ENCODE measurements around the gene HSPB7. TPM values are rescaled to one million over a fixed set of nuclear protein-coding genes. Genes with fewer than 3 reads are reported as not detected.
A peak's percentile ranks its signal among the peaks of the same experiment; 100 is the strongest.
"Not testable (repeated sequence)": the region's sequence is repeated elsewhere in the genome, so short reads cannot be mapped to it uniquely, and the experiment has no call there.

The HSPB7 gene
- not detected for total RNA-seq

- H3K27ac Mint-ChIP-seq: no peak within 1 kb of the TSS
- ATAC-seq (no peak), DNase-seq (no peak)
- CTCF ChIA-PET: interaction anchor here (1.0 to 1.5 kb wide), 2 partner anchors 8 to 14 kb away, joined by 3 read pairs; no protein-coding TSS in a partner anchor
- no peaks in the 10 kb centered on the region for H3K9me3 Mint-ChIP-seq (ENCODE audit: low read depth)
- peaks cover 15% of the 10 kb centered on the region for H3K27me3 Mint-ChIP-seq
- H3K4me1 Mint-ChIP-seq: no peaks in the 10 kb centered on the region
- H3K36me3 Mint-ChIP-seq: no peaks in the 10 kb centered on the region
- H3K4me3 Mint-ChIP-seq: no peak within 1 kb of the TSS
Measured at GRCh38 chr1:16017461-16018303, at the start of gene HSPB7. TSS of gene HSPB7 (minus strand) at chr1:16018043. CDS start at chr1:16017963, 80 bp downstream.

DNA sequence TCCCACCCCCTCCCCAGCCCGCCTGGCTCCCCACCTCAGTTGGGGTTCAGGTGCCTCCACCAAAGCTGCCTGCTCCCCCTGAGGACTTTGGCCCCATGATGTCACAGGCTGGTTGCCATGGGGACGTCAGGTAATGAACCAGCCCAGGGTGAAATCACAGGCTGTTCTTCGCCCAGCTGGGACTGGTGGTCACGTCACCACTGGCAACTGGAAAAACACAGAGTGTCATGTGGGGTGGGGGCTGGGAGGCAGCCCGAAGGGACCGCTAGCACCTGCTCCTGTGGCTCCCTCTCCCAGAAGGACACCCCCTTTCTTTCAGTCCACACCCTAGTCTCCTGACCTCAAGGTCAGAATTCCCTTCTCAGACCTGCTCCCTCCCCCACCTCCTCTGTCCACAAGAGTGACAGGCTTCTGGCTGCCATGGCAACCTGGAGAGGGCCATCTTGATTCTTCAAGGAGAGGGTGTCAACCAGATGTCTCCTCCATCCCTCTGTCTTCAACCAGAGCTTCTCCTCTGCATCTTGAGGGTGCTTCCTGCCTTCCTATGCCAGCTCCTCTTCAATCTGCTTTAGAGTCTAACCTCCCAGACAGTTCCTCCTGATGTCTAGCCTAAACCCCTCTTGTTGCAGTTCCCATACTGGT is 49.4 kb upstream of the HSPB7 start:
- no peaks in the 10 kb centered on the region for H3K36me3 Mint-ChIP-seq
- H3K27ac Mint-ChIP-seq: no peak overlapping the region
- H3K9me3 Mint-ChIP-seq (ENCODE audit: low read depth): no peaks in the 10 kb centered on the region
- CTCF ChIA-PET: interaction anchor here (1.4 to 8.5 kb wide), 3 partner anchors 11 to 58 kb away, joined by 3 to 99 read pairs (median 5); no protein-coding TSS in a partner anchor
- no peak overlapping the region for H3K4me3 Mint-ChIP-seq
- DNase-seq (peak; percentile 57), ATAC-seq (peak; percentile 22)
- H3K27me3 Mint-ChIP-seq: peaks cover 29% of the 10 kb centered on the region
- H3K4me1 Mint-ChIP-seq: peaks cover 71% of the 10 kb centered on the region

GRCh38 chr1:16066245-16066644 is 48.4 kb upstream of the HSPB7 start:
- H3K27me3 Mint-ChIP-seq: peaks cover 21% of the 10 kb centered on the region
- ATAC-seq (no peak), DNase-seq (no peak)
- peaks cover 67% of the 10 kb centered on the region for H3K4me1 Mint-ChIP-seq
- H3K4me3 Mint-ChIP-seq: no peak overlapping the region
- no peaks in the 10 kb centered on the region for H3K36me3 Mint-ChIP-seq
- no peak overlapping the region for H3K27ac Mint-ChIP-seq
- no peaks in the 10 kb centered on the region for H3K9me3 Mint-ChIP-seq (ENCODE audit: low read depth)
- CTCF ChIA-PET: interaction anchor here (0.7 to 8.5 kb wide), 3 partner anchors 11 to 275 kb away, joined by 3 to 99 read pairs (median 16); no protein-coding TSS in a partner anchor

GRCh38 chr1:16065269-16065576 is 47.4 kb upstream of the HSPB7 start:
- peaks cover 58% of the 10 kb centered on the region for H3K4me1 Mint-ChIP-seq
- H3K4me3 Mint-ChIP-seq: no peak overlapping the region
- peaks cover 20% of the 10 kb centered on the region for H3K27me3 Mint-ChIP-seq
- CTCF ChIA-PET: interaction anchor here (1.2 to 2.9 kb wide), 5 partner anchors 8 to 17 kb away, joined by 4 to 16 read pairs (median 15); partner anchors contain the start of gene FAM131C
- ATAC-seq: no peak
- no peaks in the 10 kb centered on the region for H3K9me3 Mint-ChIP-seq (ENCODE audit: low read depth)
- H3K27ac Mint-ChIP-seq: peak overlapping the region; percentile 78
- no peaks in the 10 kb centered on the region for H3K36me3 Mint-ChIP-seq
- DNase-seq: no peak

DNA sequence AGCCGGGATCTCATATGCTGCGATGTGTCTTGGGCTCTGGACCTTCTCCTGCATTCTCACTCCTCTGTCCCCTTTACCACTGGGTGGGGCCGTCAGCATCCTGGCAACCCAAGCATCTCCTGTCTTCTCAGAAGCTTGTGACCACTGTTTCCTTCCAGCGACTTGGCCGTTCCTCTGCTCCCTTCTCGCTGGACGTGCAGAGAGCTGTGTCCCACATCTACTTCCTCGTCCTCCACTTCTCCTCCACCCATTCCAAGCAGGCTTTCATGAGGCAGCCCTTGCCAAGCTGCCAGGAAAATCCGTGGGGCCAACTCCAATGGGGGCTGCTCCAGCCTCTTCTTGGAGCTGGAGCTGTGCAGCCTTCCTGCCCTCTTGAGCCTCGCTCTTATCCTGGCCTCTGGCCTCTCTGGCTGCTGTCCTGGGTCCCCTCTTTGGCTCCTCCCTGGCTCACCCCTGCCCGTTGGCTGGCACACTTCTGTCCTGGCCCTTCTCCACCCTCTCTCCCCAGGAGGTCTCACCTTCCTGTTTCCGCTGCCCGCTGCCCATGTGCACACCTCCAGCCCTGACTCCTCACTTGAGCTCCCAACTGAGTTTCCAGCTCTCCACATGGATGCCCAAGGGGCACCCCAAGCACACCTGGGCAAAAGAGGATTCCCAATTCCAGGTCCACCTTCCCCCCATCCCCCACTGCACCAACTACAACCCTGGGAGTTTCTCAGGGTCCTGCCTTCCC is 46.9 kb upstream of the HSPB7 start:
- Mint-ChIP-seq H3K4me3 (peak overlapping the region; percentile 52), H3K36me3 (no peaks in the 10 kb centered on the region), H3K27me3 (peaks cover 20% of the 10 kb centered on the region), H3K4me1 (peaks cover 53% of the 10 kb centered on the region), H3K9me3 (ENCODE audit: low read depth) (no peaks in the 10 kb centered on the region), H3K27ac (peak overlapping the region; percentile 78)
- DNase-seq (no peak), ATAC-seq (peak; percentile 32)
- CTCF ChIA-PET: interaction anchor here (0.6 to 2.9 kb wide), 10 partner anchors 9 to 273 kb away, joined by 3 to 16 read pairs (median 6); partner anchors contain the start of gene FAM131C

- H3K27ac Mint-ChIP-seq: peak overlapping the region; percentile 78
- CTCF ChIA-PET: interaction anchor here (0.6 to 2.9 kb wide), 8 partner anchors 9 to 272 kb away, joined by 3 to 16 read pairs (median 6); partner anchors contain the start of gene FAM131C
- ATAC-seq (peak; percentile 14), DNase-seq (no peak)
- peak overlapping the region; percentile 52 for H3K4me3 Mint-ChIP-seq
- H3K27me3 Mint-ChIP-seq: peaks cover 18% of the 10 kb centered on the region
- H3K4me1 Mint-ChIP-seq: peaks cover 45% of the 10 kb centered on the region
- no peaks in the 10 kb centered on the region for H3K36me3 Mint-ChIP-seq
- H3K9me3 Mint-ChIP-seq (ENCODE audit: low read depth): no peaks in the 10 kb centered on the region
Measured at GRCh38 chr1:16063921-16064320, 46.1 kb upstream of the HSPB7 start.

- CTCF ChIA-PET: interaction anchor here (1.1 to 2.9 kb wide), 5 partner anchors 8 to 248 kb away, joined by 3 to 16 read pairs (median 15); partner anchors contain the start of gene FAM131C
- peak overlapping the region; percentile 78 for H3K27ac Mint-ChIP-seq
- DNase-seq: no peak
- H3K36me3 Mint-ChIP-seq: no peaks in the 10 kb centered on the region
- H3K27me3 Mint-ChIP-seq: peaks cover 15% of the 10 kb centered on the region
- ATAC-seq: no peak
- peak overlapping the region; percentile 52 for H3K4me3 Mint-ChIP-seq
- peaks cover 39% of the 10 kb centered on the region for H3K4me1 Mint-ChIP-seq
- no peaks in the 10 kb centered on the region for H3K9me3 Mint-ChIP-seq (ENCODE audit: low read depth)
Measured at GRCh38 chr1:16063226-16063829, 45.5 kb upstream of the HSPB7 start.

- H3K27me3 Mint-ChIP-seq: peaks cover 15% of the 10 kb centered on the region
- not testable (repeated sequence) for DNase-seq, H3K36me3 Mint-ChIP-seq
Measured at GRCh38 chr1:16062687-16063075, 44.8 kb upstream of the HSPB7 start.

GRCh38 chr1:16061989-16062686 is 44.3 kb upstream of the HSPB7 start:
- H3K36me3 Mint-ChIP-seq; CTCF ChIA-PET; ATAC-seq; H3K9me3 Mint-ChIP-seq (ENCODE audit: low read depth); DNase-seq; H3K4me3 Mint-ChIP-seq; H3K27ac Mint-ChIP-seq: not testable (repeated sequence)
- Mint-ChIP-seq H3K27me3 (peaks cover 13% of the 10 kb centered on the region), H3K4me1 (peaks cover 27% of the 10 kb centered on the region)

More at GRCh38 chr1:16062687-16063075, 44.8 kb upstream of the HSPB7 start:
- H3K27ac Mint-ChIP-seq; H3K4me3 Mint-ChIP-seq; CTCF ChIA-PET; H3K9me3 Mint-ChIP-seq (ENCODE audit: low read depth); ATAC-seq: not testable (repeated sequence)
- H3K4me1 Mint-ChIP-seq: peaks cover 32% of the 10 kb centered on the region

DNA sequence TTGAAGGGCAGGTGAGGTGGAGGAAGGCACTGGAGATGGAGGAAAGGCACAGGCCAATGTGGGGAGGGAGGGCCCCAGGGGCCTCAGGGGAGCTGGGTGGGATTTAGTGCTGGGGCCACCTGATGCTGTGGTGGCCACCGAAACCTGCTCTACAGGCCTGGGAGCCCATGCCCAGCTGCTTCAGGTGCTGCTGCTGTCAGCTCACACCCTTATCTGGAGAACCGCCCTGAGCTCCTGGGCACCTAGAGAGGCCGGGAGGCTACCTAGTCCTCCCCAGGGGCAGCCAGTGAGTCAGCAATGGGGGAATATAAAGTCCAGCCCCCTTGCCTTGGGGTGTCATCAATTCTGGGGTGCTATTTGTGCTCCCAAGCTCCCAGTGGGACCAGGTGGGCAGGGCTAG is 43.4 kb upstream of the HSPB7 start:
- CTCF ChIA-PET: interaction anchor here (1.2 kb wide), 1 partner anchor 269 kb away, joined by 3 read pairs; no protein-coding TSS in a partner anchor
- H3K36me3 Mint-ChIP-seq: no peaks in the 10 kb centered on the region

DNA sequence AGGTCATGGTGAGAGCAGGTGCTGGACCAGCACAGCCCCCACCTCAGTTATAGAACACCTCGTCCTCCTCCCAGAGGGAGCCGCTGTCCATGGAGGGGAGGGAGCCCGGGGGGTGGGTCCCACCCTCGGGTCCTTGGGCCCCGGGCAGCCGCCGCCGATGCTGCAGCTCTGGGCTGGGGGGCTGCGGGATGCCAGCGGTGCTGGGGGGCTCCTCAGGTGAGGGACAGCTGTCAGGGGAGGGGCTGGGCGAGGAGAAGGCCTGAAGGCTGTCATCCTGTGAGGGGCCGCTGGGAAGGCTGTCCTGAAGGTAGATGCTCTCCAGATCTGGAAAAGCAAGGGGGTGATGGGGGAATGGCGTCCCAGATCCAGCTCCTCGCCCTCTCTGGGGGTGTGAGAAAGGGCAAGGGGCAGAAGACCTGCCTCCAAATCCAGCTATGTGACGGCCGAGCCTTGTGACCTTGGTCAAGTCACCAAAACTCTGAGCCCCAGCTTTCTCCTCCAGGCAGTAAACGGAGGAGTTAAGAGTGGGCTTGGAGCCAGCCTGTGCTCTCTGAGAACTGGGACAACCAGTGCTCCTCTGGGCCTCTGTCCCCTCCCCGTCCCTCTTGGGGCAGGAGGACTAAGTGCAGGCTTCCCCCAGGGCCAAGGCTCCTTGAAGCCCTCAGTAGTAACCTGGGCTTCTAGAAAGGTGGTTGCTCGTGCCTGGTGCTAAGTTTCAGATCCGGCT is 40.7 kb upstream of the HSPB7 start:
- not testable (repeated sequence) for H3K27me3 Mint-ChIP-seq

More for the DNA sequence above, 43.4 kb upstream of the HSPB7 start:
- peaks cover 12% of the 10 kb centered on the region for H3K27me3 Mint-ChIP-seq
- H3K9me3 Mint-ChIP-seq (ENCODE audit: low read depth): no peaks in the 10 kb centered on the region
- DNase-seq: no peak
- no peak overlapping the region for H3K27ac Mint-ChIP-seq
- ATAC-seq: no peak
- H3K4me3 Mint-ChIP-seq: no peak overlapping the region
- H3K4me1 Mint-ChIP-seq: peaks cover 26% of the 10 kb centered on the region

More for the DNA sequence above, 40.7 kb upstream of the HSPB7 start:
- DNase-seq; CTCF ChIA-PET; H3K4me3 Mint-ChIP-seq; ATAC-seq; H3K9me3 Mint-ChIP-seq (ENCODE audit: low read depth); H3K36me3 Mint-ChIP-seq; H3K27ac Mint-ChIP-seq: not testable (repeated sequence)
- H3K4me1 Mint-ChIP-seq: peaks cover 15% of the 10 kb centered on the region
